ENCODE measurements around the gene TMEFF1. TPM values are rescaled to one million over a fixed set of nuclear protein-coding genes. Genes with fewer than 3 reads are reported as not detected.

The TMEFF1 gene
- total and polyA plus RNA-seq, 2 of the 8 experiments (the other 6 are each of a cell fraction or from before 2014, with no cell fraction given): 13.5 to 68.2 TPM

- Histone ChIP-seq H3K14ac (ENCODE audit: insufficient read length) (no peak overlapping the region), H3K23ac (ENCODE audit: insufficient read length) (no peak overlapping the region), H3K27ac (ENCODE audit: low read depth, low read length) (no peak overlapping the region), H2AK5ac (ENCODE audit: low read depth, low read length) (no peak overlapping the region), H2BK12ac (ENCODE audit: low read depth, low read length) (peak overlapping the region; percentile 60; the same call in 1 of the 2 replicates), H3K9ac (replicated peaks in 1 of 4; ENCODE audit: extremely low read depth in 1 of 4, low read depth in 3 of 4, low read length in 3 of 4) (no peak overlapping the region; a peak in 1 of 7 replicates), H3K4ac (replicated peaks; ENCODE audit: insufficient read length, low read depth, low read length) (no peak overlapping the region), H3K9me3 (ENCODE audit: insufficient read depth in 2 of 2, low read depth in 1 of 2, low read length in 1 of 2) (no peaks in the 10 kb centered on the region), H3K18ac (ENCODE audit: extremely low read depth, low read length) (no peak overlapping the region), H2BK15ac (ENCODE audit: low read length) (no peak overlapping the region), H3K79me1 (ENCODE audit: low read depth, low read length) (peaks cover 13% of the 10 kb centered on the region), H3K4me3 (ENCODE audit: extremely low read depth in 1 of 4, insufficient read depth in 2 of 4, low read depth in 3 of 4, low read length in 4 of 4) (no peak overlapping the region), H3K36me3 (ENCODE audit: control insufficient read depth in 2 of 4, insufficient read depth in 4 of 4, low read length in 3 of 4) (peaks cover 0 to 3% (median 0%) of the 10 kb centered on the region in 4 experiments; a peak in 1 of 8 replicates), H3K79me2 (ENCODE audit: control insufficient read depth in 1 of 2, insufficient read depth in 2 of 2, low read length in 2 of 2) (peaks cover 69 to 99% of the 10 kb centered on the region in 2 experiments), H3K56ac (replicated peaks; ENCODE audit: insufficient read length, low read depth, low read length) (no peak overlapping the region), H3K4me1 (replicated peaks in 1 of 4; ENCODE audit: control insufficient read depth in 3 of 4, insufficient read depth in 4 of 4, low read length in 3 of 4) (peaks cover 0 to 8% (median 5%) of the 10 kb centered on the region in 4 experiments; a peak in 4 of 7 replicates), H2BK20ac (ENCODE audit: low read length) (no peak overlapping the region), H4K5ac (ENCODE audit: insufficient read length, low read depth, low read length) (no peak overlapping the region), H3K27me3 (replicated peaks in 1 of 4; ENCODE audit: control insufficient read depth in 3 of 4, extremely low read depth in 1 of 4, insufficient read depth in 3 of 4, low read length in 3 of 4) (no peaks in the 10 kb centered on the region), H4K91ac (replicated peaks; ENCODE audit: insufficient read length, low read length) (no peak overlapping the region), H4K8ac (ENCODE audit: extremely low read depth, insufficient read depth, low read length) (no peak overlapping the region), H2BK120ac (replicated peaks; ENCODE audit: low read depth, low read length) (no peak overlapping the region), H2AFZ (ENCODE audit: low read length) (no peak overlapping the region), H3K23me2 (ENCODE audit: low read depth, low read length) (peaks cover 12% of the 10 kb centered on the region; the same call in 1 of the 2 replicates), H3K4me2 (ENCODE audit: insufficient read depth in 1 of 2, low read depth in 2 of 2, low read length in 2 of 2) (no peak overlapping the region), H4K20me1 (replicated peaks in 1 of 2; ENCODE audit: control insufficient read depth in 1 of 2, insufficient read depth in 2 of 2, low read length in 2 of 2) (peaks cover 24 to 25% of the 10 kb centered on the region in 2 experiments), H2BK5ac (ENCODE audit: low read depth, low read length) (no peak overlapping the region)
- WGBS, 2 experiments (ENCODE audit: extremely low coverage in 1 of 2, insufficient coverage in 1 of 2, insufficient read length in 1 of 2, insufficient replicate concordance in 2 of 2, low coverage in 1 of 2, low lambda C conversion rate in 2 of 2, missing lambda C conversion rate in 1 of 2): 86% methylated on average over 6 of the region's 6 CpGs; no CpG with 5 or more reads in 1 of the 2 experiments
- FAIRE-seq (no peak), DNase-seq (ENCODE audit: low read depth in 1 of 2, low spot score in 2 of 2) (no peak)
- TF ChIP-seq CEBPB (IDR thresholded peaks at IDR 0.05; ENCODE audit: low read depth, low read length): peak; percentile 85
- TF ChIP-seq JUND (IDR thresholded peaks at IDR 0.05; ENCODE audit: low read length): no peak
- no peak for TF ChIP-seq MAFK (IDR thresholded peaks at IDR 0.05; ENCODE audit: low read depth, low read length)
- no peak for TF ChIP-seq TAF1 (IDR thresholded peaks at IDR 0.05; ENCODE audit: low read depth, low read length)
- CTCF ChIA-PET (ENCODE audit: partially characterized antibody): interaction anchor here (0.6 to 1.3 kb wide), 5 partner anchors 7 to 464 kb away, joined by 3 to 5 read pairs (median 3); no protein-coding TSS in a partner anchor
- POLR2A ChIA-PET (ENCODE audit: partially characterized antibody): interaction anchor here (0.6 to 3.0 kb wide), 10 partner anchors 9 to 126 kb away, joined by 3 to 9 read pairs (median 4); partner anchors contain the start of gene MSANTD3
Measured at GRCh38 chr9:100478192-100478591, 5.2 kb downstream of the TMEFF1 start.
